Measurements from ENCODE around the gene ZC3H13.
"Not testable (repeated sequence)": the region's sequence is repeated elsewhere in the genome, so short reads cannot be mapped to it uniquely, and the experiment has no call there.

ZC3H13 gene

GRCh38 chr13:46006688-46007452 is 45.7 kb downstream of the ZC3H13 start:
- no peak for DNase-seq

- no peak for DNase-seq
Measured at GRCh38 chr13:46004491-46004890, 48.1 kb downstream of the ZC3H13 start.

GRCh38 chr13:45996631-45997030 is 55.9 kb downstream of the ZC3H13 start:
- DNase-seq = no peak

- no peak for DNase-seq
Measured at GRCh38 chr13:45995245-45995644, 57.3 kb downstream of the ZC3H13 start.

- DNase-seq = no peak
Measured at GRCh38 chr13:45994752-45995151, 57.8 kb downstream of the ZC3H13 start.

GRCh38 chr13:45989607-45990006 is 62.9 kb downstream of the ZC3H13 start:
- DNase-seq = no peak

GRCh38 chr13:45981127-45981526 is 71.4 kb downstream of the ZC3H13 start:
- not testable (repeated sequence) for DNase-seq

GRCh38 chr13:45975337-45975736 is 77.2 kb downstream of the ZC3H13 start:
- no peak for DNase-seq

GRCh38 chr13:45974500-45974899 is 78.0 kb downstream of the ZC3H13 start:
- no peak for DNase-seq

- no peak for DNase-seq
Measured at GRCh38 chr13:45967589-45967988, 85.0 kb downstream of the ZC3H13 start.

GRCh38 chr13:45966715-45967114 is 85.8 kb downstream of the ZC3H13 start:
- DNase-seq = no peak

- DNase-seq = no peak
Measured at GRCh38 chr13:45961468-45961867, 91.1 kb downstream of the ZC3H13 start.

GRCh38 chr13:45954836-45955800 is 97.4 kb downstream of the ZC3H13 start:
- DNase-seq = no peak

GRCh38 chr13:45953082-45953481 is 99.5 kb downstream of the ZC3H13 start:
- no peak for DNase-seq

GRCh38 chr13:45951724-45952123 is 100.8 kb downstream of the ZC3H13 start:
- DNase-seq = no peak

- no peak for DNase-seq
Measured at GRCh38 chr13:45951166-45951565, 101.4 kb downstream of the ZC3H13 start.

- no peak for DNase-seq
Measured at GRCh38 chr13:45950386-45951000, 102.1 kb downstream of the ZC3H13 start.

GRCh38 chr13:45949161-45949560 is 103.4 kb downstream of the ZC3H13 start:
- no peak for DNase-seq

- DNase-seq = no peak
Measured at GRCh38 chr13:45943965-45944364, 108.6 kb downstream of the ZC3H13 start.

GRCh38 chr13:45943120-45943519 is 109.4 kb downstream of the ZC3H13 start:
- no peak for DNase-seq

- no peak for DNase-seq
Measured at GRCh38 chr13:45941261-45941660, 111.3 kb downstream of the ZC3H13 start.

- DNase-seq = no peak
Measured at GRCh38 chr13:45940061-45940460, 112.5 kb downstream of the ZC3H13 start.

GRCh38 chr13:45936621-45937020 is 115.9 kb downstream of the ZC3H13 start:
- DNase-seq = no peak

Data from DMS79 (cell line).